ENCODE results near the gene XBP1. TPM values are rescaled to one million over a fixed set of nuclear protein-coding genes. Genes with fewer than 3 reads are reported as not detected.
A peak's percentile ranks its signal among the peaks of the same experiment; 100 is the strongest.

Gene XBP1
- total and polyA plus RNA-seq, 2 of the 13 experiments (the other 11 are each of a cell fraction or from before 2014, with no cell fraction given) = 416 to 427 TPM

GRCh38 chr22:28829358-28830181 lies 29.2 kb upstream of the XBP1 start (continued):
- TF ChIP-seq, protein P1, sequence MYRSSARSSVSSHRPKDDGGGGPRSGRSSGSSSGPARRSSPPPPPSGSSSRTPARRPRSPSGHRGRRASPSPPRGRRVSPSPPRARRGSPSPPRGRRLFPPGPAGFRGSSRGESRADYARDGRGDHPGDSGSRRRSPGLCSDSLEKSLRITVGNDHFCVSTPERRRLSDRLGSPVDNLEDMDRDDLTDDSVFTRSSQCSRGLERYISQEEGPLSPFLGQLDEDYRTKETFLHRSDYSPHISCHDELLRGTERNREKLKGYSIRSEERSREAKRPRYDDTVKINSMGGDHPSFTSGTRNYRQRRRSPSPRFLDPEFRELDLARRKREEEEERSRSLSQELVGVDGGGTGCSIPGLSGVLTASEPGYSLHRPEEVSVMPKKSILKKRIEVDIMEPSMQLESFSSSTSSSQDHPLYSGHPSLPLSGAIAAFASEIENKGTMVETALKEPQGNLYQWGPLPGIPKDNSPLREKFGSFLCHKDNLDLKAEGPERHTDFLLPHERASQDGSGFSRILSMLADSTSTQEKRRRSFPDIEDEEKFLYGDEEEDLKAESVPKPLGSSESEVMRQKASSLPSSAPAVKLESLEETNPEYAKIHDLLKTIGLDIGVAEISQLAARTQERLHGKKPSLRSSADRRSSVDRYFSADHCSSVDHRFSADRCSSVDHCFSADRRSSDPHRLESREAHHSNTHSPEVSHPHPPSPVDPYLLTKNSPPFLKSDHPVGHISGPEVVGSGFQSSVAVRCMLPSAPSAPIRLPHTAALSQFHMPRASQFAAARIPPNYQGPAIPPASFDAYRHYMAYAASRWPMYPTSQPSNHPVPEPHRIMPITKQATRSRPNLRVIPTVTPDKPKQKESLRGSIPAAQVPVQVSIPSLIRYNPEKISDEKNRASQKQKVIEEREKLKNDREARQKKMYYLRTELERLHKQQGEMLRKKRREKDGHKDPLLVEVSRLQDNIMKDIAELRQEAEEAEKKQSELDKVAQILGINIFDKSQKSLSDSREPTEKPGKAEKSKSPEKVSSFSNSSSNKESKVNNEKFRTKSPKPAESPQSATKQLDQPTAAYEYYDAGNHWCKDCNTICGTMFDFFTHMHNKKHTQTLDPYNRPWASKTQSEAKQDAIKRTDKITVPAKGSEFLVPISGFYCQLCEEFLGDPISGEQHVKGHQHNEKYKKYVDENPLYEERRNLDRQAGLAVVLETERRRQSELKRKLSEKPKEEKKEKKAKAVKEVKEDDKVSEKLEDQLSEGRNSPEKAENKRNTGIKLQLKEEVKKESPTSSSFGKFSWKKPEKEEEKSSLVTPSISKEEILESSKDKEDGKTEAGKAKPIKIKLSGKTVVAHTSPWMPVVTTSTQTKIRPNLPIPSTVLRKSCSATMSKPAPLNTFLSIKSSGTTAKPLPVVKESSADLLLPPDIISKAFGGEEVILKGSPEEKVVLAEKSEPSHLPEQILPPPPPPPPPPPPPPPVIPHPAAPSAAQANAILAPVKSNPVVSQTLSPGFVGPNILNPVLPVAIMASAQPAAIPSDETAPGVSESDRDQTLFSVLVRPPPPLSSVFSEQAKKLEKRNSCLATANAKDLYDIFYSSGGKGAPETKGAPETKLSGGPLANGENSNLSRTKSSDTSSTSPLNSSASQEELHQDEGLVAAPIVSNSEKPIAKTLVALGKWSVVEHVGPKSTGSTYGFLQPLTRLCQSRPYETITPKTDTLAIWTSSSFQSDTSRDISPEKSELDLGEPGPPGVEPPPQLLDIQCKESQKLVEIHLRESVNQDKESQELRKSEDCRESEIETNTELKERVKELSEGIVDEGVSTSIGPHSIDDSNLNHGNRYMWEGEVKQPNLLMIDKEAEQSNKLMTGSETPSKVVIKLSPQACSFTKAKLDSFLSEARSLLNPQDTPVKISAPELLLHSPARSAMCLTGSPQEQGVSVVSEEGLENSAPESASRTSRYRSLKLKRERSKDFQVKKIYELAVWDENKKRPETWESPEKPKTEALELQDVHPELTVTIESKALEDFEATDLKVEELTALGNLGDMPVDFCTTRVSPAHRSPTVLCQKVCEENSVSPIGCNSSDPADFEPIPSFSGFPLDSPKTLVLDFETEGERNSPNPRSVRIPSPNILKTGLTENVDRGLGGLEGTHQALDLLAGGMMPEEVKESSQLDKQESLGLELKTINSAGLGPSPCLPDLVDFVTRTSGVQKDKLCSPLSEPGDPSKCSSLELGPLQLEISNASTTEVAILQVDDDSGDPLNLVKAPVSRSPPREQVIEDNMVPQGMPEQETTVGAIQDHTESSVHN (CRISPR knock-in tag; IDR thresholded peaks at IDR 0.05) = no peak
- TF ChIP-seq ARID4A (CRISPR knock-in tag; IDR thresholded peaks at IDR 0.05; ENCODE audit: borderline replicate concordance) = peak; percentile 50; the same call in 1 of the 2 replicates
- TF ChIP-seq ZNF879 (CRISPR knock-in tag; IDR thresholded peaks at IDR 0.05) = peak; percentile 63; the same call in 1 of the 2 replicates
- peak; percentile 59 for TF ChIP-seq RARA (CRISPR knock-in tag; IDR thresholded peaks at IDR 0.05)
- TF ChIP-seq ZFX (CRISPR knock-in tag; IDR thresholded peaks at IDR 0.05; ENCODE audit: low read depth) = peak; percentile 81
- no peak for TF ChIP-seq ZNF850 (CRISPR knock-in tag; conservative IDR thresholded peaks at IDR 0.05)
- peak; percentile 75; the same call in 1 of the 2 replicates for TF ChIP-seq REPIN1 (CRISPR knock-in tag; IDR thresholded peaks at IDR 0.05; ENCODE audit: borderline replicate concordance, low read depth)
- 0 out of 2 replicates have a peak, but pooled peaks have one; percentile 39 for TF ChIP-seq RFXAP (CRISPR knock-in tag; IDR thresholded peaks at IDR 0.05; ENCODE audit: borderline replicate concordance)
- peak; percentile 74 for TF ChIP-seq HOXA3 (CRISPR knock-in tag; IDR thresholded peaks at IDR 0.05)
- TF ChIP-seq FOXP1 (IDR thresholded peaks at IDR 0.05) = no peak
- peak; percentile 76 for TF ChIP-seq FOXP1 (CRISPR knock-in tag; IDR thresholded peaks at IDR 0.05)
- TF ChIP-seq WIZ (CRISPR knock-in tag; IDR thresholded peaks at IDR 0.05) = no peak

All from HepG2 (cell line).